HEK293 (cell line): Measurements from ENCODE around the gene DCDC1.

Experiments used
- CTCF ChIP-seq: fragments of 450-650 bp; formaldehyde crosslinking; IDR thresholded peaks from 2 replicates; pipeline ENCODE4 v1.5.1; 2016; ENCODE audit warnings: missing biosample characterization, missing genetic modification characterization
- PATZ1 ChIP-seq: fragments of 450-650 bp; formaldehyde crosslinking; IDR thresholded peaks from 2 replicates; pipeline ENCODE4 v1.5.1; 2016; ENCODE audit warnings: missing biosample characterization, missing genetic modification characterization
- REST ChIP-seq: fragments of 450-650 bp; formaldehyde crosslinking; IDR thresholded peaks from 2 replicates; pipeline ENCODE4 v1.5.1; 2016; ENCODE audit warnings: missing biosample characterization, missing genetic modification characterization
- TCF7L2 ChIP-seq: IDR thresholded peaks from 2 replicates; pipeline ENCODE4 v1.6.1; 2011; ENCODE audit warnings: low read depth, mild to moderate bottlenecking, inconsistent platforms, low read length, moderate library complexity, borderline replicate concordance
- ZBTB49 ChIP-seq: fragments of 450-650 bp; formaldehyde crosslinking; IDR thresholded peaks from 2 replicates; pipeline ENCODE4 v1.5.1; 2016; ENCODE audit warnings: missing biosample characterization, missing genetic modification characterization, low read depth
- ZNF114 ChIP-seq: fragments of 450-650 bp; formaldehyde crosslinking; IDR thresholded peaks from 2 replicates; pipeline ENCODE4 v1.5.0; 2017; ENCODE audit warnings: missing biosample characterization, missing genetic modification characterization
- ZNF426 ChIP-seq: fragments of 450-650 bp; formaldehyde crosslinking; IDR thresholded peaks from 2 replicates; pipeline ENCODE4 v1.5.1; 2017; ENCODE audit warnings: missing biosample characterization, missing genetic modification characterization, mild to moderate bottlenecking, inconsistent platforms, moderate library complexity
- ZNF521 ChIP-seq: fragments of 450-650 bp; formaldehyde crosslinking; IDR thresholded peaks from 2 replicates; pipeline ENCODE4 v1.5.1; 2017; ENCODE audit warnings: missing biosample characterization, mild to moderate bottlenecking, missing genetic modification characterization
- ZNF558 ChIP-seq: fragments of 450-650 bp; formaldehyde crosslinking; IDR thresholded peaks from 2 replicates; pipeline ENCODE4 v1.5.1; 2016; ENCODE audit warnings: missing biosample characterization, missing genetic modification characterization
- ZNF692 ChIP-seq: fragments of 450-650 bp; formaldehyde crosslinking; IDR thresholded peaks from 2 replicates; pipeline ENCODE4 v1.5.1; 2016; ENCODE audit warnings: missing biosample characterization, missing genetic modification characterization
- ZNF843 ChIP-seq: fragments of 450-650 bp; formaldehyde crosslinking; IDR thresholded peaks from 2 replicates; pipeline ENCODE4 v1.5.1; 2016; ENCODE audit warnings: missing biosample characterization, missing genetic modification characterization

GRCh38 chr11:31295308-31295707 is 74.2 kb downstream of the DCDC1 start:
- no peak for TF ChIP-seq ZNF114
- no peak for TF ChIP-seq ZNF843
- TF ChIP-seq CTCF (tag by site-specific recombination), result no peak
- no peak for TF ChIP-seq ZBTB49 (tag by site-specific recombination)
- no peak for TF ChIP-seq ZNF521 (tag by site-specific recombination)
- TF ChIP-seq TCF7L2, result no peak
- no peak for TF ChIP-seq ZNF692 (tag by site-specific recombination)
- TF ChIP-seq ZNF558, result no peak
- TF ChIP-seq ZNF426, result no peak
- TF ChIP-seq PATZ1 (tag by site-specific recombination), result no peak
- TF ChIP-seq REST (tag by site-specific recombination), result no peak
